AG04450 (cell line): Measurements from ENCODE around the gene LMO3. TPM values are rescaled to one million over a fixed set of nuclear protein-coding genes. Genes with fewer than 3 reads are reported as not detected.

Source experiments
- CTCF ChIA-PET: fragments of 300-600, 350-600 bp; formaldehyde crosslinking; extraction: SDS; loops from one replicate; lab custom pipeline; 2022; ENCODE audit warnings: antibody characterized with exemption, inconsistent platforms; lab: Charles Lee
- POLR2A ChIA-PET: fragments of 350-600 bp; formaldehyde crosslinking; extraction: SDS; loops from one replicate; lab custom pipeline; 2021; ENCODE audit warnings: antibody characterized with exemption, inconsistent platforms; lab: Yijun Ruan, JAX
- DNase-seq: peaks from one replicate; pipeline ENCODE4 v3.0.0-alpha.2; 2011; ENCODE audit warnings: low read depth, low spot score
- H3K27ac ChIP-seq: one replicate; pipeline ENCODE4 v1.5.1; 2012; ENCODE audit warnings: low read depth, low read length, control low read depth
- H3K27me3 ChIP-seq: one replicate; pipeline ENCODE4 v1.6.0; 2012; ENCODE audit warnings: low read length; ENCODE audit not compliant: control insufficient read depth, insufficient read depth
- H3K4me3 ChIP-seq: 2 replicates; pipeline ENCODE4 v1.5.1; 2011; ENCODE audit warnings: mild to moderate bottlenecking, low read depth, low read length, control low read depth
- H3K9me3 ChIP-seq: 2 replicates; pipeline ENCODE4 v1.5.1; 2012; ENCODE audit warnings: low read length; ENCODE audit not compliant: control insufficient read depth, insufficient read depth
- CTCF ChIP-seq: IDR thresholded peaks from 2 replicates; pipeline ENCODE4 v1.5.1; 2011; ENCODE audit warnings: low read depth, low read length, control low read depth, inconsistent platforms
- polyA plus RNA-seq: library from polyadenylated mRNA; depleted of rRNA; stranded (reverse); fragments of >200 nt; gene quantifications from 2 replicates; pipeline ENCODE4 v1.2.3, GENCODE V29; 2011

Gene LMO3
- polyA plus RNA-seq, 1 experiment, result 2.0 TPM

DNA sequence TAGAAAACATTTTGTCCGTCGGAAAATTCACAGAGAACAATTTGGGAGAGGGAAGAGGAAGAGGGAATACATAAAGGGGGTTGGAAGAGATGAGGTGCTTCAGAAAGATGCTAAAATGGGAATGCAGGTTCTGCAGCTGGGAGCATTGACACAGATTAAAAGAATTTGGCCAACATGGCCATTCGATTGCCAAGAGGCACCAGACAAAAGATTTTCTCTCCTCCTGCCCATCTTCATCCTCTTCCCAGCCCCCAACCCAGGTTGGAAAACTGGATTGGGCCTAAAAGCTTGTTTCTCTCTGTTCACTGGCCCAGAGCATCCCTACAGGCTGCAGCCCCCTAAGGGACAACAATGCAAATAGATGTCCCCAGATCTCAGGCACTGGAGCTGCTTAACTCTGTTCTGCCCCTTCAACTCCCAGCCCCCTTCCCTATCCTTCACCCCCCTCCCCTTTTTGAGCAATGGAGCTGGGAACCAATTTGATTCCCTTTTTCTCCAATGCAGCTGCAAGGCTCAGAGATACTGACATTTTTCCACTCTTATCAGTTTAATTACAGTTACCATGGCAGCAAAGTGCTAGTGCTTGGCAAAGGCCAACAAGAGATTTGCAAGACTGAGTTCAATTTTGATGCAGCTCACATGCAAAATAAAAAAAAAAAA is 1.9 kb downstream of the LMO3 start:
- ChIA-PET CTCF (interaction anchor here (0.6 kb wide), 1 partner anchor 705 kb away, joined by 3 read pairs; no protein-coding TSS in a partner anchor), POLR2A (no interaction called here)
- Histone ChIP-seq H3K9me3 (no peaks in the 10 kb centered on the region), H3K4me3 (no peak overlapping the region), H3K27me3 (peaks cover 4% of the 10 kb centered on the region), H3K27ac (no peak overlapping the region)
- TF ChIP-seq CTCF, result no peak
- DNase-seq, result no peak

DNA sequence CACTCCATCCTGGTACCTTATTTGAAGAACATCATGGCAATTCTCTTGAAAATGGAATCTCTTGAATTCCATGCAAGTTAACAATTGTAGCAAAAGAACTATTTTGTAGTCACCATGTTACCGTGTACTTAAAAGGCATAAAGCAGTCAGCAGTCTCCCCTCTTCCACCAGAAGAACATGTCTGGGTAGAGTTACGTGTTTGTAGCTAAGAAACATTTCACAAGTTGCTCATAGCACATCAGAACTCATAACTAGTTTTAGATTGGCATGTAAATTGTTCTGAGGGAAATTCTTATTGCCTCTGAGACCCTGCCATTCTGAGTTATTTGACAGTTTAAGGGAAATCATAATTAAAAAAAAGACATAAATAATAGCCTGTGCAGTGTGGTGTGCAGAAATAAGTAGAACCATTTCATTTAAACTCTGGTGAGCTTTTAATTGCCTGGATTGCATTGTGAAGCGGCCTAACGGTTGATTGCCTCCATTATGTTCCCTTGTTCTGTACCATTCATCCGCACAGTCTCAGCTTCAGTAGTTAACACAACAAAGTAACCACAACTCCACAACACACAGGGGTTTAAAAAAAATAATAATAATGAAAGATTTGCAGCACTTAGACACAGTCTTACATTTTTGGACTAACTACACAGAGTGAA is 2.6 kb downstream of the LMO3 start:
- ChIA-PET POLR2A (no interaction called here), CTCF (no interaction called here)
- TF ChIP-seq CTCF, result no peak
- Histone ChIP-seq H3K27ac (no peak overlapping the region), H3K9me3 (no peaks in the 10 kb centered on the region), H3K4me3 (no peak overlapping the region), H3K27me3 (peaks cover 4% of the 10 kb centered on the region)
- no peak for DNase-seq

- Histone ChIP-seq H3K4me3 (no peak overlapping the region), H3K27ac (no peak overlapping the region), H3K9me3 (no peaks in the 10 kb centered on the region), H3K27me3 (peaks cover 4% of the 10 kb centered on the region)
- DNase-seq, result no peak
- no peak for TF ChIP-seq CTCF
- CTCF ChIA-PET, result interaction anchor here (0.7 kb wide), 1 partner anchor 252 kb away, joined by 3 read pairs; no protein-coding TSS in a partner anchor
- POLR2A ChIA-PET, result no interaction called here
These were observed 3.5 kb downstream of the LMO3 start for GRCh38 chr12:16602412-16602811.

DNA sequence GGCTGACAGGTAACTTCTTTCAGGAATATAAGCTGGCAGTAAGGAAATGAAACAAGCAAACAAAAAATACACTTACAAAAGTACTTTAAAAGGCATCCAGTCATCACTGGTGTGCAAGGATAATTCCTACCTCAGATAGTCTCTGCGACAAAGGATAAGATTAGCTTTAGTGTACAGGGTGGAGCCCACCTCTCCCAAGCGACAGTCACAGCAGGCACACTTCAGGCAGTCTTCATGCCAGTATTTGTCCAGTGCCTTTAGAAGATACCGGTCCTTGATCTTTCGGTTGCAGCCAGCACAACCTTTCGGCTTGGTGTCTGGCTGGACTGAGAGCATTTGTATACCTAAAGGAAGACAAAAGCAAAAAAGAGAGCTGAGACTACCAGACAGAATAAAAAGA is 5.4 kb downstream of the LMO3 start:
- peaks cover 4% of the 10 kb centered on the region for H3K27me3 ChIP-seq
- DNase-seq, result no peak
- TF ChIP-seq CTCF, result no peak
- H3K4me3 ChIP-seq, result no peak overlapping the region
- ChIA-PET CTCF (interaction anchor here (0.7 kb wide), 1 partner anchor 15 kb away, joined by 3 read pairs; no protein-coding TSS in a partner anchor), POLR2A (no interaction called here)
- H3K27ac ChIP-seq, result no peak overlapping the region
- H3K9me3 ChIP-seq, result no peaks in the 10 kb centered on the region

GRCh38 chr12:16599081-16599480 is 6.9 kb downstream of the LMO3 start:
- Histone ChIP-seq H3K27ac (no peak overlapping the region), H3K9me3 (no peaks in the 10 kb centered on the region), H3K4me3 (no peak overlapping the region), H3K27me3 (no peaks in the 10 kb centered on the region)
- no peak for TF ChIP-seq CTCF
- no peak for DNase-seq
- POLR2A ChIA-PET, result no interaction called here
- CTCF ChIA-PET, result interaction anchor here (0.6 to 1.5 kb wide), 2 partner anchors 8 to 547 kb away, joined by 3 to 4 read pairs; no protein-coding TSS in a partner anchor
